K562 (cell line): ENCODE results near the gene POLG. TPM values are rescaled to one million over a fixed set of nuclear protein-coding genes. Genes with fewer than 3 reads are reported as not detected.

ENCODE experiments used
- ATAC-seq: fragments of 200-7000 bp; cut with Tn5 transposase; 3 replicates; pipeline ENCODE4 v1.9.1; 2020; ENCODE audit warnings: moderate library complexity
- Bru-seq: library from RNA; stranded (reverse); fragments of 400-500 nt; gene quantifications from one replicate; lab custom pipeline; 2021; lab: Mats Ljungman, UMichigan
- BruChase-seq, 2 experiments: library from RNA; stranded (reverse); fragments of 400-500 nt; gene quantifications; one replicate each; lab custom pipeline; 2021; lab: Mats Ljungman, UMichigan
- BruUV-seq: library from RNA; stranded (reverse); fragments of 400-500 nt; replicated peaks from 2 replicates; lab custom pipeline; 2021; lab: Mats Ljungman, UMichigan
- CTCF ChIA-PET: fragments of 300-600 bp; formaldehyde crosslinking; extraction: SDS; loops from one replicate; lab custom pipeline; 2021; ENCODE audit warnings: low intra/inter-chr PET ratio; lab: Yijun Ruan, JAX
- POLR2A ChIA-PET: fragments of 300-600, 350-650 bp; sonication (Branson Sonifier 250); formaldehyde crosslinking; extraction: SDS; loops from one replicate; lab custom pipeline; 2021; ENCODE audit warnings: antibody characterized with exemption, inconsistent platforms; lab: Yijun Ruan, JAX
- DNase-seq, 4 experiments: peaks; one replicate each; pipeline versions ENCODE4 v3.0.0 to v3.0.0-alpha.2; 2011 to 2018; ENCODE audit warnings: low spot score in 3 of 4, mixed read lengths in 3 of 4; ENCODE audit errors: extremely low read depth in 1 of 4
- FAIRE-seq: peaks from 2 replicates; lab custom pipeline; 2011; peaks lifted over from hg19 to GRCh38; lab: Jason Lieb, UNC
- H2AFZ ChIP-seq: 2 replicates; pipeline ENCODE4 v1.6.0; 2011; ENCODE audit warnings: low read depth, low read length, control low read depth, inconsistent platforms
- H3K27ac ChIP-seq: fragments of 200-600 bp; 3 replicates; pipeline ENCODE4 v1.8.0; 2011; ENCODE audit warnings: low read depth, mild to moderate bottlenecking, control low read depth, inconsistent platforms, low read length, moderate library complexity, mixed read lengths; ENCODE audit errors: extremely low read depth
- H3K27me3 ChIP-seq, 2 experiments: fragments of 300-600 bp in 1 of 2; 2 replicates in 1 of 2; 3 replicates in 1 of 2; pipeline versions ENCODE4 v1.6.0 to v1.8.0; 2011; ENCODE audit warnings: inconsistent platforms in 2 of 2, low read length in 2 of 2, mild to moderate bottlenecking in 1 of 2, mixed read lengths in 1 of 2, moderate library complexity in 1 of 2; ENCODE audit not compliant: control insufficient read depth in 2 of 2, insufficient read depth in 2 of 2
- H3K36me3 ChIP-seq: fragments of 300-600 bp; 3 replicates; pipeline ENCODE4 v1.8.0; 2011; ENCODE audit warnings: mild to moderate bottlenecking, low read length, inconsistent platforms; ENCODE audit not compliant: control insufficient read depth, insufficient read depth
- H3K4me1 ChIP-seq, 2 experiments: fragments of 200-600 bp in 1 of 2; replicated peaks in 1 of 2; 2 replicates in 1 of 2; 3 replicates in 1 of 2; pipeline versions ENCODE4 v1.5.1 to v1.8.0; 2011; ENCODE audit warnings: inconsistent platforms in 2 of 2, low read length in 2 of 2, mild to moderate bottlenecking in 1 of 2, mixed read lengths in 1 of 2, moderate library complexity in 1 of 2; ENCODE audit not compliant: control insufficient read depth in 2 of 2, insufficient read depth in 2 of 2
- H3K4me2 ChIP-seq: 2 replicates; pipeline ENCODE4 v1.6.1; 2011; ENCODE audit warnings: low read length, control low read depth, inconsistent platforms, mixed read lengths; ENCODE audit not compliant: insufficient read depth
- H3K4me3 ChIP-seq: fragments of 200-600 bp; sonication (generic), shearing (Covaris generic); 2 replicates; pipeline ENCODE4 v1.5.1; 2016; ENCODE audit warnings: control low read depth, inconsistent platforms
- H3K79me2 ChIP-seq: fragments of 200-600 bp; 3 replicates; pipeline ENCODE4 v1.8.0; 2011; ENCODE audit warnings: low read length, inconsistent platforms; ENCODE audit not compliant: control insufficient read depth, insufficient read depth
- H3K9ac ChIP-seq, 2 experiments: 2 replicates each; pipeline versions ENCODE4 v1.6.0 to v1.6.1; 2011; ENCODE audit warnings: low read depth in 2 of 2, low read length in 2 of 2, control low read depth in 1 of 2, inconsistent platforms in 1 of 2, mild to moderate bottlenecking in 1 of 2, mixed read lengths in 1 of 2; ENCODE audit not compliant: insufficient read depth in 1 of 2
- H3K9me1 ChIP-seq: one replicate; pipeline ENCODE4 v1.6.0; 2011; ENCODE audit warnings: inconsistent platforms, mild to moderate bottlenecking, low read length, moderate library complexity; ENCODE audit not compliant: control insufficient read depth, insufficient read depth
- H3K9me3 ChIP-seq: replicated peaks from 2 replicates; pipeline ENCODE4 v1.5.1; 2011; ENCODE audit warnings: low read depth, low read length, inconsistent platforms; ENCODE audit not compliant: control insufficient read depth, insufficient read depth
- H4K20me1 ChIP-seq: replicated peaks from 2 replicates; pipeline ENCODE4 v1.6.1; 2011; ENCODE audit warnings: low read length, inconsistent platforms, mixed read lengths; ENCODE audit not compliant: control insufficient read depth, insufficient read depth
- ARID1B ChIP-seq: fragments of 450-650 bp; IDR thresholded peaks from 2 replicates; pipeline ENCODE4 v1.6.1; 2016; ENCODE audit warnings: antibody characterized with exemption, mild to moderate bottlenecking, inconsistent platforms
- CC2D1A ChIP-seq: fragments of 450-650 bp; IDR thresholded peaks from 2 replicates; pipeline ENCODE4 v1.6.1; 2017; ENCODE audit warnings: mild to moderate bottlenecking
- CGGBP1 ChIP-seq: fragments of 250-450 bp; sonication (Bioruptor Pico); IDR thresholded peaks from 2 replicates; pipeline ENCODE4 v1.9.0; 2021; ENCODE audit warnings: mild to moderate bottlenecking
- CHCHD3 ChIP-seq: fragments of 250-450 bp; sonication (Bioruptor Pico); IDR thresholded peaks from 2 replicates; pipeline ENCODE4 v2.1.2; 2022; ENCODE audit warnings: mild to moderate bottlenecking
- HDAC6 ChIP-seq: IDR thresholded peaks from 2 replicates; pipeline ENCODE4 v1.6.1; 2012; ENCODE audit warnings: low read depth, mild to moderate bottlenecking, control low read depth, inconsistent platforms, low read length, moderate library complexity
- L3MBTL2 ChIP-seq: fragments of 450-650 bp; IDR thresholded peaks from 2 replicates; pipeline ENCODE4 v1.6.1; 2016; ENCODE audit warnings: mild to moderate bottlenecking, moderate library complexity
- MAFF ChIP-seq: IDR thresholded peaks from 2 replicates; pipeline ENCODE4 v1.6.1; 2012; ENCODE audit warnings: low read length, improper control_type of control experiment
- NFATC3 ChIP-seq: fragments of 450-650 bp; IDR thresholded peaks from 2 replicates; pipeline ENCODE4 v1.6.1; 2017; ENCODE audit warnings: mild to moderate bottlenecking
- NFXL1 ChIP-seq: fragments of 450-650 bp; formaldehyde crosslinking; IDR thresholded peaks from 2 replicates; pipeline ENCODE4 v1.4.0; 2021; ENCODE audit warnings: mild to moderate bottlenecking
- SIRT6 ChIP-seq: IDR thresholded peaks from one replicate; pipeline ENCODE4 v1.6.1; 2012; ENCODE audit warnings: low read depth, mild to moderate bottlenecking, control low read depth, inconsistent platforms, low read length, moderate library complexity
- U2AF1 ChIP-seq: fragments of 200-400 bp; formaldehyde crosslinking; optimal IDR thresholded peaks from 2 replicates; pipeline ENCODE3; 2017; ENCODE audit warnings: mild to moderate bottlenecking, low read depth, low read length, moderate library complexity
- ZNF655 ChIP-seq: fragments of 250-450 bp; sonication (Bioruptor Pico); IDR thresholded peaks from 2 replicates; pipeline ENCODE4 v1.5.0; 2021
- ZNF76 ChIP-seq: fragments of 250-450 bp; sonication (Bioruptor Pico); IDR thresholded peaks from 2 replicates; pipeline ENCODE4 v1.4.0; 2020; ENCODE audit warnings: mild to moderate bottlenecking, moderate library complexity, borderline replicate concordance
- WGBS: fragments of 100-300 bp; shearing (Covaris generic); methylation state at CpG from one replicate; pipeline ENCODE4 v1.1.6; 2016; ENCODE audit warnings: low coverage, mixed read lengths; ENCODE audit not compliant: insufficient coverage; ENCODE audit errors: missing lambda C conversion rate; 5-methylcytosine and 5-hydroxymethylcytosine counted together
- in situ Hi-C: fragments of 300-500 bp; cut with MboI; formaldehyde crosslinking; loops from 4 replicates; pipeline ENCODE4 v1.15.0; 2018; ENCODE audit warnings: inconsistent platforms, mixed read lengths
- intact Hi-C: fragments of 100-400 bp; cut with micrococcal nuclease; formaldehyde crosslinking; loops from 2 replicates; pipeline ENCODE4 v1.14.2; 2022
- long read RNA-seq, 3 experiments: library from polyadenylated mRNA in 2 of 3; library from RNA in 1 of 3; unstranded in 2 of 3; stranded (forward) in 1 of 3; transcript quantifications; one replicate each; pipeline ENCODE4 v2.0.0, GENCODE V29; 2019 to 2022
- polyA minus RNA-seq, 3 experiments: library from RNA; depleted of rRNA, polyadenylated mRNA; stranded (reverse); fragments of >200 nt; gene quantifications; 2 replicates each; pipeline ENCODE4 v1.2.3, GENCODE V29; 2011
- polyA plus RNA-seq, 8 experiments: library from polyadenylated mRNA; depleted of rRNA in 4 of 8; stranded (reverse) in 5 of 8; unstranded in 3 of 8; fragments of >200 nt; fragmentation: Nextera tagmentation in 2 of 8; fragmentation: Illumina TruSeq in 1 of 8; extraction: Ambion mirVana in 2 of 8; extraction: Trizol in 1 of 8; gene quantifications; 2 replicates each; pipeline versions ENCODE4 v1.2.1 to v1.2.3, GENCODE V29; 2011 to 2014; ENCODE audit warnings: inconsistent platforms in 1 of 8, missing spikeins in 1 of 8
- total RNA-seq, 7 experiments: library from RNA; depleted of rRNA in 6 of 7; stranded (reverse); fragments of >200 nt in 6 of 7; fragmentation: Illumina TruSeq in 2 of 7; extraction: Trizol in 2 of 7; gene quantifications; 2 replicates each; pipeline versions ENCODE4 v1.2.1 to v1.2.3, GENCODE V29; 2011 to 2021; ENCODE audit warnings: low replicate concordance in 1 of 7
- TF ChIP-seq, protein P1 (sequence below): sonication (generic); formaldehyde crosslinking; IDR thresholded peaks from 2 replicates; pipeline ENCODE4 v1.5.0; 2020; ENCODE audit warnings: missing genetic modification reagents

Gene POLG
- 181 and 354 TPM in 2 replicates for total RNA-seq (2011; cell fraction: chromatin; rRNA removed; ENCODE audit: low replicate concordance)
- total RNA-seq (2011; cell fraction: nucleolus; rRNA removed), result 195 and 214 TPM in 2 replicates
- total RNA-seq (2011; cell fraction: nucleoplasm; rRNA removed), result 139 and 161 TPM in 2 replicates
- total RNA-seq (2014; rRNA removed) (63.0 and 68.9 TPM in 2 replicates), total RNA-seq (2014; rRNA removed; fragmentation: Illumina TruSeq; extraction: Trizol) (27.0 and 34.6 TPM in 2 replicates), total RNA-seq (2015; rRNA removed; fragmentation: Illumina TruSeq; extraction: Trizol) (38.6 and 39.9 TPM in 2 replicates), total RNA-seq (2021) (65.7 and 83.8 TPM in 2 replicates), polyA plus RNA-seq (2011; rRNA removed) (25.6 and 35.0 TPM in 2 replicates), polyA plus RNA-seq (2014; fragmentation: Illumina TruSeq; extraction: Trizol) (40.6 and 43.9 TPM in 2 replicates), polyA plus RNA-seq (2014; fragmentation: Nextera tagmentation; extraction: Ambion mirVana) (10 to 100 TPM; 15.2 to 20.8 TPM), polyA plus RNA-seq (2014; rRNA removed) (47.5 and 51.4 TPM in 2 replicates), polyA minus RNA-seq (2011; rRNA and poly(A)+ RNA removed) (22.7 and 28.2 TPM in 2 replicates), Bru-seq, nascent RNA (percentile 90 among the genes with signal in this experiment), BruChase-seq, experiment 1, labeled RNA remaining after a 2-hour chase (percentile 85 among the genes with signal in this experiment), BruChase-seq, experiment 2, labeled RNA remaining after a 6-hour chase (percentile 88 among the genes with signal in this experiment)
- polyA plus RNA-seq (2011; cell fraction: cytosol; rRNA removed), result 21.0 and 24.8 TPM in 2 replicates
- 204 and 235 TPM in 2 replicates for polyA plus RNA-seq (2011; cell fraction: nucleus; rRNA removed)
- polyA plus RNA-seq (2012), result 42.1 and 45.4 TPM in 2 replicates
- 24.6 and 37.5 TPM in 2 replicates for polyA minus RNA-seq (2011; cell fraction: cytosol; rRNA and poly(A)+ RNA removed)
- 104 and 107 TPM in 2 replicates for polyA minus RNA-seq (2011; cell fraction: nucleus; rRNA and poly(A)+ RNA removed)
- long read RNA-seq, experiment 1, full-length matches to known transcripts, result 45 of 166 reads
- long read RNA-seq, experiment 1, partial matches to known transcripts, result 81 of 166 reads
- long read RNA-seq, experiment 1, other reads (novel, unspliced or antisense), result 40 of 166 reads
- long read RNA-seq, experiment 2, full-length matches to known transcripts, result 13 of 51 reads
- long read RNA-seq, experiment 2, partial matches to known transcripts, result 29 of 51 reads
- long read RNA-seq, experiment 2, other reads (novel, unspliced or antisense), result 9 of 51 reads
- long read RNA-seq, experiment 3, partial matches to known transcripts, result 1 of 1 reads
- long read RNA-seq, experiment 3, other reads (novel, unspliced or antisense), result 0 of 1 reads

- WGBS, result under 1% methylated on average over 66 of the region's 85 CpGs
- no peaks in the 10 kb centered on the region for H3K9me1 ChIP-seq
- peaks cover 13 to 30% of the 10 kb centered on the region in 2 experiments; a peak in 4 of 5 replicates for H3K4me1 ChIP-seq
- FAIRE-seq (peak; percentile 99), ATAC-seq (peak; percentile 96), DNase-seq (peak; percentile 96 to 98 (median 97))
- in situ Hi-C loops (no loop called here), intact Hi-C loops (loop anchor here (2.0 kb wide), 1 partner anchor 20 kb away; no protein-coding TSS in a partner anchor)
- H3K4me2 ChIP-seq, result peak within 1 kb of the TSS; percentile 92
- H2AFZ ChIP-seq, result peak within 1 kb of the TSS; percentile 91
- peaks cover 40% of the 10 kb centered on the region for H3K79me2 ChIP-seq
- H3K27me3 ChIP-seq, result peaks cover 0 to 3% of the 10 kb centered on the region in 2 experiments; a peak in 1 of 5 replicates
- CTCF ChIA-PET, result interaction anchor here (0.5 to 0.7 kb wide), 2 partner anchors 27 to 399 kb away, joined by 3 to 4 read pairs; no protein-coding TSS in a partner anchor
- peaks cover 39% of the 10 kb centered on the region for H3K36me3 ChIP-seq
- H3K27ac ChIP-seq, result peak within 1 kb of the TSS; percentile 85
- peak within 1 kb of the TSS; percentile 88 for H3K4me3 ChIP-seq
- peaks cover 6% of the 10 kb centered on the region; the same call in 1 of the 2 replicates for H4K20me1 ChIP-seq
- BruUV-seq, result no TSS peak
- no peaks in the 10 kb centered on the region for H3K9me3 ChIP-seq
- H3K9ac ChIP-seq, result peak within 1 kb of the TSS; percentile 91 to 94
- POLR2A ChIA-PET, result interaction anchor here (0.6 to 4.1 kb wide), 13 partner anchors 9 to 303 kb away, joined by 3 to 25 read pairs (median 4); no protein-coding TSS in a partner anchor
- TF ChIP-seq ZNF76, result no peak
- TF ChIP-seq U2AF1, result peak; percentile 88
- TF ChIP-seq CHCHD3 (CRISPR knock-in tag), result no peak
- peak; percentile 62; the same call in 1 of the 2 replicates for TF ChIP-seq MAFF
- peak; percentile 28; the same call in 1 of the 2 replicates for TF ChIP-seq ARID1B
- no peak; the same call in 1 of the 2 replicates for TF ChIP-seq CGGBP1
- TF ChIP-seq L3MBTL2, result peak; percentile 64
- TF ChIP-seq, protein P1, sequence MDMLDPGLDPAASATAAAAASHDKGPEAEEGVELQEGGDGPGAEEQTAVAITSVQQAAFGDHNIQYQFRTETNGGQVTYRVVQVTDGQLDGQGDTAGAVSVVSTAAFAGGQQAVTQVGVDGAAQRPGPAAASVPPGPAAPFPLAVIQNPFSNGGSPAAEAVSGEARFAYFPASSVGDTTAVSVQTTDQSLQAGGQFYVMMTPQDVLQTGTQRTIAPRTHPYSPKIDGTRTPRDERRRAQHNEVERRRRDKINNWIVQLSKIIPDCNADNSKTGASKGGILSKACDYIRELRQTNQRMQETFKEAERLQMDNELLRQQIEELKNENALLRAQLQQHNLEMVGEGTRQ (CRISPR knock-in tag), result no peak; the same call in 1 of the 2 replicates
- no peak for TF ChIP-seq HDAC6
- no peak for TF ChIP-seq NFATC3
- TF ChIP-seq NFXL1 (CRISPR knock-in tag), result no peak
- no peak for TF ChIP-seq ZNF655
- TF ChIP-seq SIRT6, result no peak
- TF ChIP-seq CC2D1A, result no peak
Observed at GRCh38 chr15:89334510-89335297, at the start of gene POLG. TSS of gene POLG (minus strand) at chr15:89334824. CDS start at chr15:89333754, 1,070 bp downstream.
